Thyroid gland (tissue), 4 donors: ENCODE measurements around the gene SF3B1.
"Not testable (repeated sequence)": the region's sequence is repeated elsewhere in the genome, so short reads cannot be mapped to it uniquely, and the experiment has no call there.

Experiments
- CTCF ChIP-seq, 6 experiments: fragments of 200-600 bp in 3 of 6; fragments of 450-650 bp in 3 of 6; sonication (generic) in 3 of 6; IDR thresholded peaks; one replicate each; pipeline ENCODE4 v1.5.1; 2016 to 2019; ENCODE audit warnings: antibody characterized with exemption in 6 of 6, mild to moderate bottlenecking in 2 of 6, inconsistent platforms in 1 of 6, moderate library complexity in 1 of 6
- POLR2A ChIP-seq, 2 donors: fragments of 450-650 bp; IDR thresholded peaks; one replicate each; pipeline ENCODE4 v1.6.1; 2017; ENCODE audit warnings: antibody characterized with exemption in 2 of 2, mild to moderate bottlenecking in 2 of 2, moderate library complexity in 1 of 2

- TF ChIP-seq POLR2A, CTCF (IDR thresholded peaks at IDR 0.05): not testable (repeated sequence)
Observed at GRCh38 chr2:197450935-197451358, 16.1 kb upstream of the SF3B1 start.
